ENCODE results near the gene DDX59.

DNA sequence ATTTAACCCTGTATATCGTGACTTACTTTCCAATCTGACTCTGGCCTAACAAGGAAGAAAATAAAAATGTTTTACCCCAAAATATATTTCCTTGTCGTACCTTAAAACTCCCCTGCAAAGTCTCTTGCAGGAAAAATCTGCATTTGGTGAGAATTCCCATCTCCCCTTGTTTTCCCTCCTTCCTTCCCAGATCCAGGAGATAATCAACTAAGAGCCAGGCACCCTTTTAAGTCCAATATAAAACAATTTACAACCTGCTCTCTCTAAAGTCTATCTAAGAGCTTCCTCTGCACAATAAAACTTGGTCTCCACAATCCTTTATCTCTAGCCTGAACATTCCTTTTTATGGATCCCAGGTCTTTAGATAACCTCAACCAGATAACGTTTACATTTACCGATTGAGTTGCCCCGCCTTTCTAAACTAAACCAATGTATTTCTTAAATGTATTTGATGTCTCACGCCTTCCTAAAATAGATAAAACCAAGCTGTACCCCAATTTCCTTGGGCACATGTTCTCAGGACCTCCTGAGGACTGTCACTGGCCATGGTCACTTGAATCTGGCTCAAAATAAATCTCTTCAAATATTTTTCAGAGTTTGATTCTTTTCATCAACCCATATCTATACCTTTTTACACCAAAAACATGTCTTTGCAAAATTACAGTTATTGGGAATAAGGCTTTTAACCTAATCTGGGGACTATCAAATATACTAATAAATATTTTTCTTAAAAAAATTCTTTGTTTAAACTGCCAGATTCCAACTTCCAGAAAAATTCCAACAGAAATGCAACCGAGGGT, 993 bp downstream of the DDX59 start:
- TF ChIP-seq ZNF274 (IDR thresholded peaks at IDR 0.05; ENCODE audit: low read depth, low read length) (no peak), SUZ12 (IDR thresholded peaks at IDR 0.05; ENCODE audit: extremely low read depth, insufficient read depth, insufficient read length) (no peak), YY1 (IDR thresholded peaks at IDR 0.05; ENCODE audit: insufficient read depth, insufficient read length) (no peak)
